GM18520 (cell line): ENCODE results near the gene BTBD10.

ENCODE experiments used
- ATAC-seq: cut with Tn5 transposase; IDR thresholded peaks from one replicate; pipeline ENCODE4 v1.9.1; 2021; ENCODE audit not compliant: unreplicated experiment

The BTBD10 gene

GRCh38 chr11:13376838-13377237, 86.2 kb downstream of the BTBD10 start:
- ATAC-seq: no peak

DNA sequence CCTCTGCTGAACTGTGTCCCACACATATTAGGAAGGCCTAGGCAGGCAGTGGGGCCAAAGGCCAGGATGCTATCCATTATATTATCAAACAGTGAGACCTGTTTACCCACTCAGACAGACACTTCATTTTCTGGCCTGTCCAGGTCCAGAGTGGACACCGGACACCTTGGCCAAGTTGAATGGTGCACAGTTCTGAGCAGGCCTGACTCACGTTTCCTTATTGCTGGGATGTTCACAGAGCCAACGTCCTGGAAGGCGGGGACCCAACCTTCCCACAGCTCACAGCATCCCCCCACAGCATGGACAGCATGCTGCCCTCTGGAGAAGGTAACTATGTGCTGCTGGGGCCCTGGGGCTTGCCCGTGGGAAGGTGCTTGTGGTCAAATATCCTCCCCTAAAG, 86.6 kb downstream of the BTBD10 start:
- ATAC-seq: no peak

- no peak for ATAC-seq
Observed at GRCh38 chr11:13375798-13376197, 87.2 kb downstream of the BTBD10 start.

DNA sequence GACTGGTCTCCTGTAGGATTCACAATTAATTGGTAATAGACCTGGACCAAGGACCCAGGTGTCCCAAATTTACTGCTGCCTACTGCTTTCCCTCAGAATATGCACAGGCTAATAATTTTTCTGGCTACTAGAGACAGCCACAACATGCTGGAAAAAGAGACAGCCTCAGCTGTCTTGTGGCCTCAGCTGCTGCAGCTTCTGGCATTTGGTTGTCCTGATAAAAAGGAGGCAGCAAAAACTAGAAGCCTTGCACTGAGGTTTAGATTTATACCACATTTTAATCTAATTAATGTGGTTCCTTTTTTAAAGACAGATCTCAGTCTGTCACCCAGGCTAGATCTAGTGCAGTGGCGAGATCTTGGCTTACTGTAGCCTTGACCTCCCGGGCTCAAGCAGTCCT, 89.8 kb downstream of the BTBD10 start:
- no peak for ATAC-seq

- no peak for ATAC-seq
Observed at GRCh38 chr11:13368041-13368446, 95.0 kb downstream of the BTBD10 start.

DNA sequence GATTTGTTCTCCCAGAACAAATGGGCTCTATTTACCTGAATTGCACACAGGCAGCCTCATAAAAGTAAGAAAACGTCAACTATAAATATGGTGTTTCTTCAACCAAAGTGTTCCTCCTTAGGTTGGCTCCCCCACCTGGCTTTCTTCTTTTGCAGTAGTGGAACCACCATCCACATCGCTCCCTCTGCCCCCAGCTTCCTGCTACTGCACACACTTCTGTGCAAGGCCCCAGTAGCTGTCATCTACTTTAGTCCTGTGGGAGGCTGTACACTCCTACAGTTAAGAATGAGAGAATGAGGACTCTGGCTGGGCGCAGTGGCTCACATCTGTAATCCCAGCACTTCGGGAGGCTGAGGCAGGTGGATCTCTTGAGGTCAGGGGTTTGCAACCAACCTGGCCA, 95.9 kb downstream of the BTBD10 start:
- ATAC-seq: no peak

DNA sequence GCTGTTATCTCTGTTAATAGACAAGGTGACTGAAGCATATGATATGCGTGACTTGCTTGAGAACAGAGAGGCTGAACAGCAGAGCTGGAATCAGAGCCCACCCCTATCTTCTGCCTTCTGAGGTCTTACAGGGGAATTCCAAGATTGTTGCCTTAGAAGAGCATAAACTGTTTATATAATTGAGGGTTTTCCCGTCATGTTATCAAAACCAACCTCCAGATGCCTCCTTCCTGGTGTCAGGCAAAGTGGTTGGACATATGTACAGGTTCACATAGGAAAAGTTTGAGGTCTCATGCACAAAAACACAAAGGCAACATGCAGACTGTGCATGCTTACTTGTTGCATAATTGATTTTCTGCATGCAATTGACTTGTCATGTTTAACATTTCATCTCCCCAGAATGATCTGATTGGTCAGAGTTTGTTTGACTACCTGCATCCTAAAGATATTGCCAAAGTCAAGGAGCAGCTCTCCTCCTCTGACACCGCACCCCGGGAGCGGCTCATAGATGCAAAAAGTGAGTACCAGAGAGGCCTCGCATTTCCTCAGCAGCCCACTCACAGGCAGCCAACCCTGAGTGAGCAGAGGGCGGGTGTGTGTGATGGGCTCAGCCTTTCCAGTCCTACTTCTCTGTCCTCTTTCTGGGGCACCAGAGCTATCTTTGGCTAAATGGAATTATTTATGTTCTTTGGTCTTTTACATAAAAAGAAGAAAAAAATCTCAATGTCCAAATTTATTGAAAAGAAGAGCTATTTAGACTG, 96.6 kb downstream of the BTBD10 start:
- no peak for ATAC-seq

DNA sequence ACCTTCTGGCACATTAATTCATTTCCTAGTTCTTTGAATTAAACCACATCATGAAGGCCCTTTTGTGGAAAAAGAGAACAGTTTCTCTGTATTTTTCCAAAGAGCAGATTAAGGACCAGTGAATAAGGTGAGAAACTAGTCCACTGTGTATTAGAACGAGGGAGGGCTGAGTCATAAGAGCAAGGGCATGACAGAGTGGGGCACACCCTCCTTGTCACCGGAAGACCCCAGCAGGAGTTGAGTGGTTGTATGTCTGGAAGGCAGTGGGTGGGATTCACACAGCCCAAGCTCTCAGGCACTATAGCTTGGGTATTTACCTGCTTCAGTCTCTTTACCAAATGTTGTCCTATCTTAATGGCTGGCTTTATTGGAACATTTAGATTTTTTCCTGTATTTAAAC, 98.6 kb downstream of the BTBD10 start:
- ATAC-seq: no peak

GRCh38 chr11:13362596-13363109, 100.4 kb downstream of the BTBD10 start:
- no peak for ATAC-seq

DNA sequence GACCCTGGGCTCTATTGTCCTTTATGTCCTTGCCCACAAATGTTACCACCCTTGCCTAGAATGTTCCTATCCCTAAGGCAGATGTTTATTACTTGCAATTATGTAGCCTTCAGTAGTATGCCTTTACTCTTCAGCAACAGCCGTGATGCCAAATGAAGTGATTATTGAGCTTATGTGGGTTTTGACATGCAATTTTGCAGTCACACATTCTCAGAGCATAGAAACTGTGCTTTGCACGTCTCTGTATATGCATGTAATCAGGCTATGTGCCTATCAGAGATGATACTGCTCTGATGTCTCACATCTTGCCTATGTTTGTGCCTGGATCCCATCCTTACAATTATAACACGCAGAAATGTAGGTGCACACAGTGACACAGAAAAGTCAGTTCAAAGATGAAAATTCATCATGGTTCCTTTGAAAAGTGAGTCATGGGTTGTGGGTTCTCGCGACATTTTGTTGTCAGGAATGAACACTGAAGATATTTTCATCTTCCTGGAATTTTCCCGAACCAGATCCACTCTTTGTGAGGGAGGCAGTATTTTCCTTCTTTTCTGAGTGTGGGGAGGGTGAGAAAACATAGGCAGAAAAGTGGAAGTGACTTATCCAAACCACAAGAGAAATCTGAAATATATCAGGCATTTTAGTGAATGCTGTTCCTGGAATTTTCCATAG, 104.3 kb downstream of the BTBD10 start:
- no peak for ATAC-seq

DNA sequence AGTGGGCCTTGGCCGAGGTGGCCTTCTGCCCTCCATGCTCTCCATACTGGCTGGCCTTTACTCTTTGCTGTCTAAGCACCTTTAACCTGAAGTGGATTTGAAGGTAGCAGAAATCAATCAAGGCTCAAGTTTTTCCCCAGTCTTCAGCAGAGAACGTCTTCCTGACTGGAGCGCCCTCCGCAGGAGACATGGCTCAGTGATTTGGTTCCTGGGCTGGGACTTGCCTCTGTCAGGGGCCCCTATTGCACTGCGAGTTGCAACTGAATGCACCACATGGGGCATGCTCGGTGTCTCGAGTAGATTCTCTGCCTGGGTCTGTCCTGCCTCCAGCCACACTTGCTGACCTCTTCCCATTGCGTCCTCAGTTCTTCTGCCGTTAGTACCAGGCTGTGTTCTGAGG, 105.8 kb downstream of the BTBD10 start:
- ATAC-seq: no peak

DNA sequence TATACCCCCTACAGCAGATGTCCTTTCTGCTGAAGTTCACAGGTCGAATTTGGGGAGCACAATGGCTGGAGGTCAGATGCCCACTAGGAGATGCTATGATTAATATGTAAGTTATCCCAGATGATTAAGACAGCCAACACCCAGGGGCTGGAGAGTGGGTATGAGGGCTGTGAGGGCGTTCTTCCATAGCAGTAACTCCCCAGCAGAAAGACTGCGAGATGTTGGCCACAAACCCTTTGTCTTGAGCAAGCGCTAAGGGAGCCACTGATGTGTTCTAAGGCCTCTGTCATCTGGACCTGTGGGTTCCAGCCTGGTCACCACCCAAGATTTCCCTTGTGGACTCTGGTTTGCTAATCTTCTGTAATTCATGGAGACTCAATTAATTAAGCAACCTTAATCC, 107.8 kb downstream of the BTBD10 start:
- no peak for ATAC-seq

DNA sequence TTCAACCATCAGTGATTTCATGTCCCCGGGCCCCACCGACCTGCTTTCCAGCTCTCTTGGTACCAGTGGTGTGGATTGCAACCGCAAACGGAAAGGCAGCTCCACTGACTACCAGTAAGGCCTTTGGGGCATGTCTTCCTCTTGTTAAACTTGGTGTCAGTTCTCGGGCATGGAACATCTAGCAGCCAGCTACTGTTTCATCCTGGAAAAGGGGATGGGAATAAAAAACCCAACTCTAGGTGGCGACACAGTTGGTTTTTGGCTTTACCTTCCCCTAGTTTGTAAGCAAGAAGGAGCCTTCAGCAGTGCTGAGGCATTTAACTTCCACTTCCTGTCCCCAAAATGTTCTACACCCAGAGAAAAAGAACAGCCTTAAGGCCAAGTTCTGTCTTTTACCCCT, 108.7 kb downstream of the BTBD10 start:
- no peak for ATAC-seq

DNA sequence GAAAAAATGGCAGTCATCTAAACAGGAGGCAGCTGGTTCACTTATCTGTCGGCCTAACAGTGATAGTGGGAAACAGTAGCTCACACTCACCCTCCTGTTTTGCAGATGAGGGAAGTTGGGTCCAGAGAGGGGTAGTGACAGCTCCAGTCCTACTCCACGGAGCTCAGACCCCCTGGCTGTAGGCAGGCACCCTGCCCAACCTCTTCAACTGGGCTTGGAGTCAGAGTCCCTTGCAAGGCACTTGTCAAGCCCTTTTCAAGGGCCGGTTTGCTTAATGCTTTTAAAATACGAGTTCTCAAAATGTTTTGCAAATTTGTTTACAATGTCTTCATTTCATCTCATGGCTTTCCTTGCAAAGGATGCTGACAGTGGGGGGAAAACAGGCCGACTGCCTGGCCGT, 110.3 kb downstream of the BTBD10 start:
- ATAC-seq: no peak

GRCh38 chr11:13349581-13349980, 113.4 kb downstream of the BTBD10 start:
- ATAC-seq: no peak

DNA sequence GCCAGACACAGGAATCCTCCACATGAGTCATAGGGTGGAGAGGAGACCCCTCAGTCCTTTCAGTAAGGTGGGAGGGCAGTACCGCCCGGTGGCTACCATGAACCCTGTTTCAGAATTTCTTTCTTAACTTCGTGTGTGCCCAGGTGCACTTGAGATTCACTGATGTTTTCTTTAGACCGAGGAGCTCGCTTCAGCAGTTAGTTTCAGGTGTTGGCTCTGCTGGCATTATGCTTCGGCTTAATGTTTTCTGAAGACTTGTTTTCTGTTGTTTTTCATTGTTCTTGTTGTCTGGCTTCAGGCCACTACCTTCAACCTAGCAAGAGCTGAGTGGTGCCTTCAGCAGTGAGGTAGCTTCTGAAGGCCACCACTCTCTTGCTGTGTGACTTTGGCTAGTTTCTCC, 114.0 kb downstream of the BTBD10 start:
- ATAC-seq: no peak

GRCh38 chr11:13348305-13348704, 114.7 kb downstream of the BTBD10 start:
- ATAC-seq: no peak

GRCh38 chr11:13347901-13348300, 115.1 kb downstream of the BTBD10 start:
- ATAC-seq: no peak

GRCh38 chr11:13346470-13346869, 116.6 kb downstream of the BTBD10 start:
- ATAC-seq: no peak

- no peak for ATAC-seq
Observed at GRCh38 chr11:13344818-13345217, 118.2 kb downstream of the BTBD10 start.

DNA sequence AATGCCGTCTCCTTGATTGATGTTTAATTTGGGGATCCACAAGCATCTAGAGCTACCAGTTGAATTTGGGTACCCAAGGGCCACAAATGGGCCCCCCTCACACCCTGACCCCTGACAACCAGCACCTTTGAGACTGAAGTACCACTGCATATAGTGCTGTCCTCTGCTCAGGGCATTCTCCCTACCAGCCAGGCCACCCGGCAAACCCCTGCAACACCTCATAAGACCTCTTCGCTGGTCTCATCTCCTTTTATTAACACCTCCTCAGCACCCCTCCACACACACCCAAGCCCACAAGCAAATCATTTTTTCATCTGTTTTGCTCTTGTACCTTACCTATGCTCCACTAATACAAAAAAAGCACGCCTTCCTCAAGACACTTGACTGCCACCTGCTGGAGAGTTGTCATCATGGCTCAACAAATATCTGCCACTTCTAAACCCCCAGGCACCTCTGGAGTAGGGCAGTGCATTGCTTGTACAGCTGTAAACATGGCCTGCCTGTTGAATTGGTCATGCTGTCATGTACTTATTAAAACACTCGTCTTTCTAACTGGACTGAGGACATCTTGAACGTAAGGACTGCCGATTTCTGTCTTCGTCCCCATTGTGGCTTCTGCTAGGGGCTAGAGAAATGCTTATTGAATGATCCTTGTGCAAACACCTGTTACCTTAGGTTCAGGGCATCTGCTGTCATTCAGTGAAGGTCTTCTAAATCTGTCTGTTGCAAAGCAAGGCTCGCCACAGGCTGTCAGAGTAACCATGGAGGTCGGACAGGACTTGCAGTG, 118.9 kb downstream of the BTBD10 start:
- no peak for ATAC-seq

DNA sequence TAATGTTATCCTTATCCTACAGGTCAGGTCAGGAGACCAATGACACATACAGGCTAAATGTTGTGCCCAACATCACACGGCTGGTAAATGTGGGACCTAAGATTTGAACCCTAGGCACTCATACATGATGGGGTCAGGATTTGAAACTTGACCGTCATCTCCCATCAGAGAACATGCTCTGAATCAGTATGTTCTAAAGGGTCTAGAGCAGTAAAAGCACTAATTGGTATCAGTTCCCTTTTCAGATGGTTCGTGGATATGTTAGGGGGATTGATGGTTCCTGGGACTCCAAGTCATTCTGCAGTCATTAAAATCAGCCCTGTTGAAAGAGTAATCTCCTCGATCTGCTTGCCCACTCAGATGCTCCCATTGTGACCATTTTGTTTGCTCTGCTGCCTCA, 120.0 kb downstream of the BTBD10 start:
- peak; percentile 31 for ATAC-seq
